Stomach (tissue), 4 donors: ENCODE results near the gene TIMM13.

Source experiments
- CTCF ChIP-seq, 7 experiments: fragments of 450-650 bp in 4 of 7; fragments of 200-600 bp in 3 of 7; sonication (generic) in 3 of 7; IDR thresholded peaks; one replicate each; pipeline ENCODE4 v1.5.1; 2016 to 2019; ENCODE audit warnings: antibody characterized with exemption in 7 of 7, control low read depth in 2 of 7, mild to moderate bottlenecking in 1 of 7
- EP300 ChIP-seq: sonication (generic); formaldehyde crosslinking; IDR thresholded peaks from one replicate; pipeline ENCODE4 v1.6.1; 2017; ENCODE audit warnings: antibody characterized with exemption
- POLR2A ChIP-seq, 4 donors: fragments of 450-650 bp; IDR thresholded peaks; one replicate each; pipeline ENCODE4 v1.6.1; 2016; ENCODE audit warnings: antibody characterized with exemption in 4 of 4, control low read depth in 2 of 4, mild to moderate bottlenecking in 1 of 4, moderate library complexity in 1 of 4
- POLR2AphosphoS5 ChIP-seq, 3 donors: sonication (generic); formaldehyde crosslinking; IDR thresholded peaks; one replicate each; pipeline ENCODE4 v1.6.1; 2016; ENCODE audit warnings: antibody characterized with exemption in 3 of 3

GRCh38 chr19:2428756-2429711 lies 1.6 kb upstream of the TIMM13 start:
- no peak for TF ChIP-seq POLR2A (IDR thresholded peaks at IDR 0.05)
- no peak for TF ChIP-seq POLR2AphosphoS5 (IDR thresholded peaks at IDR 0.05)
- no peak for TF ChIP-seq CTCF (IDR thresholded peaks at IDR 0.05)
- no peak for TF ChIP-seq EP300
